Liver (tissue), 9 donors: ENCODE measurements around the gene DCAF5. TPM values are rescaled to one million over a fixed set of nuclear protein-coding genes. Genes with fewer than 3 reads are reported as not detected.
"Not testable (repeated sequence)": the region's sequence is repeated elsewhere in the genome, so short reads cannot be mapped to it uniquely, and the experiment has no call there.

Experiments used
- DNase-seq: peaks from one replicate; pipeline ENCODE4 v3.0.0-alpha.2; 2017; ENCODE audit warnings: low spot score
- H3K27ac ChIP-seq, 2 donors: one replicate each; pipeline ENCODE4 v1.7.0; 2013; ENCODE audit warnings: inconsistent platforms in 2 of 2, low read length in 2 of 2, control low read depth in 1 of 2, low read depth in 1 of 2, mild to moderate bottlenecking in 1 of 2
- H3K27me3 ChIP-seq, 4 donors: one replicate each; pipeline versions ENCODE4 v1.6.1 to v1.7.0; 2013; ENCODE audit warnings: low read length in 3 of 4, inconsistent platforms in 1 of 4, mild to moderate bottlenecking in 1 of 4, moderate library complexity in 1 of 4; ENCODE audit not compliant: control insufficient read depth in 4 of 4, insufficient read depth in 4 of 4
- H3K36me3 ChIP-seq, 4 donors: one replicate each; pipeline versions ENCODE4 v1.6.1 to v1.7.0; 2013; ENCODE audit warnings: low read length in 3 of 4, mild to moderate bottlenecking in 3 of 4, low read depth in 1 of 4, moderate library complexity in 1 of 4; ENCODE audit not compliant: control insufficient read depth in 4 of 4, insufficient read depth in 3 of 4
- H3K4me1 ChIP-seq, 4 donors: one replicate each; pipeline versions ENCODE4 v1.6.1 to v1.7.0; 2013; ENCODE audit warnings: low read length in 3 of 4, mild to moderate bottlenecking in 3 of 4, moderate library complexity in 1 of 4; ENCODE audit not compliant: control insufficient read depth in 4 of 4, insufficient read depth in 4 of 4
- H3K4me3 ChIP-seq, 3 donors: one replicate each; pipeline versions ENCODE4 v1.6.1 to v1.7.0; 2013; ENCODE audit warnings: low read length in 3 of 3, control low read depth in 1 of 3, low read depth in 1 of 3, mild to moderate bottlenecking in 1 of 3
- H3K9ac ChIP-seq, 2 donors: one replicate each; pipeline ENCODE4 v1.7.0; 2013; ENCODE audit warnings: low read length in 2 of 2, mild to moderate bottlenecking in 2 of 2, moderate library complexity in 2 of 2, control low read depth in 1 of 2, low read depth in 1 of 2
- H3K9me3 ChIP-seq, 4 donors: one replicate each; pipeline versions ENCODE4 v1.6.1 to v1.7.0; 2013; ENCODE audit warnings: low read length in 3 of 4; ENCODE audit not compliant: control insufficient read depth in 4 of 4
- EGR1 ChIP-seq, 2 donors: IDR thresholded peaks; 2 replicates each; pipeline ENCODE4 v1.6.1; 2016 to 2018; ENCODE audit warnings: antibody characterized with exemption in 2 of 2, low read depth in 2 of 2
- FOXA1 ChIP-seq: IDR thresholded peaks from 2 replicates; pipeline ENCODE4 v1.6.1; 2016; ENCODE audit warnings: antibody characterized with exemption
- FOXA2 ChIP-seq: IDR thresholded peaks from 2 replicates; pipeline ENCODE4 v1.6.1; 2016; ENCODE audit warnings: antibody characterized with exemption
- GABPA ChIP-seq, 2 donors: IDR thresholded peaks in 1 of 2; conservative IDR thresholded peaks in 1 of 2; 2 replicates each; pipeline ENCODE4 v1.6.1; 2016; ENCODE audit warnings: antibody characterized with exemption in 2 of 2, mild to moderate bottlenecking in 1 of 2, moderate library complexity in 1 of 2
- HNF4A ChIP-seq, 2 donors: conservative IDR thresholded peaks; 2 replicates each; pipeline ENCODE4 v1.6.1; 2016; ENCODE audit warnings: antibody characterized with exemption in 2 of 2, mild to moderate bottlenecking in 2 of 2
- JUND ChIP-seq, 2 donors: IDR thresholded peaks; 2 replicates each; pipeline ENCODE4 v1.6.1; 2016; ENCODE audit warnings: antibody characterized with exemption in 2 of 2
- NR2F2 ChIP-seq: IDR thresholded peaks from 2 replicates; pipeline ENCODE4 v1.6.1; 2016; ENCODE audit warnings: antibody characterized with exemption
- RAD21 ChIP-seq, 2 donors: IDR thresholded peaks; 2 replicates each; pipeline ENCODE4 v1.6.1; 2016; ENCODE audit warnings: antibody characterized with exemption in 2 of 2, mild to moderate bottlenecking in 2 of 2
- RXRA ChIP-seq, 2 donors: IDR thresholded peaks; 2 replicates each; pipeline ENCODE4 v1.6.1; 2017 to 2018; ENCODE audit warnings: antibody characterized with exemption in 2 of 2, mild to moderate bottlenecking in 1 of 2
- SP1 ChIP-seq: IDR thresholded peaks from 2 replicates; pipeline ENCODE4 v1.6.1; 2018; ENCODE audit warnings: antibody characterized with exemption, mild to moderate bottlenecking
- TAF1 ChIP-seq: conservative IDR thresholded peaks from 2 replicates; pipeline ENCODE4 v1.6.1; 2016; ENCODE audit warnings: antibody characterized with exemption, mild to moderate bottlenecking
- YY1 ChIP-seq: IDR thresholded peaks from 2 replicates; pipeline ENCODE4 v1.6.1; 2016; ENCODE audit warnings: antibody characterized with exemption, mild to moderate bottlenecking
- WGBS: extraction: QIAGEN DNeasy Blood & Tissue Kit; methylation state at CpG from one replicate; pipeline ENCODE4 v1.1.7; 2013; 5-methylcytosine and 5-hydroxymethylcytosine counted together
- polyA plus RNA-seq, 2 donors: library from polyadenylated mRNA; stranded (reverse) in 1 of 2; unstranded in 1 of 2; fragments of 200-250 nt in 1 of 2; fragments of >200 nt in 1 of 2; fragmentation: Nextera tagmentation in 1 of 2; extraction: Ambion mirVana in 1 of 2; gene quantifications; one replicate each; pipeline versions ENCODE4 v1.2.1 to v1.2.3, GENCODE V29; 2013 to 2015
- total RNA-seq, 2 donors: library from RNA; depleted of rRNA; stranded (reverse); fragments of >200 nt; gene quantifications; one replicate each; pipeline ENCODE4 v1.2.3, GENCODE V29; 2014
- TF ChIP-seq, protein P1 (sequence below): fragments of 150-350 bp; IDR thresholded peaks from 2 replicates; pipeline ENCODE4 v1.5.1; 2017; ENCODE audit warnings: improper control_type of control experiment, low read depth, low read length; ENCODE audit not compliant: missing input control
- TF ChIP-seq, protein P2 (sequence below): IDR thresholded peaks from 2 replicates; pipeline ENCODE4 v1.6.1; 2016; ENCODE audit warnings: antibody characterized with exemption
- TF ChIP-seq, protein P3 (sequence below): IDR thresholded peaks from 2 replicates; pipeline ENCODE4 v1.6.1; 2016; ENCODE audit warnings: antibody characterized with exemption
- TF ChIP-seq, protein P4 (sequence below): IDR thresholded peaks from 2 replicates; pipeline ENCODE4 v1.6.1; 2016; ENCODE audit warnings: antibody characterized with exemption, mild to moderate bottlenecking
- TF ChIP-seq, protein P5 (sequence below): IDR thresholded peaks from 2 replicates; pipeline ENCODE4 v1.6.1; 2016; ENCODE audit warnings: antibody characterized with exemption
- donor health status: healthy.
- donor health status: healthy.
- donor health status: healthy.
- donor health status: healthy.
- donor health status: healthy.

Gene DCAF5
- total and polyA plus RNA-seq, 4 donors, result 12.9 to 18.1 (median 14.5) TPM

DNA sequence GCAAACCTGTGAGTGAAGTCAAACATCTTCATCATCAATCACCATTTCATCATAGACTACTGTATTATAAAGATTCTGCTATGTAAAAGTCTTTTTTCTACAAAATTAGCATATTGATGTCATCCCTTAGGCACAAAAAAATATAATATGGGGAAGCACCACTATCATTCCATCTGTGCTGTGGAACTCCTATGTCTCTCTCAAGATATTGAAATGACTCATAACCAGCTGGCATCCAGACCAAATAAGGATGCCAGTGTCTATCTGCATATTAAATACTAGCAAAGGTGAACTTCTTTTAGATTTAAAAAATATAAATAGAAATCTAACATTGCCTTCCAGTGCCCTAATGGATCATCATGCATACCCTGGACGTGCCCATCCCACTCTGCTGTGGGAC, 17.9 kb upstream of the DCAF5 start:
- Histone ChIP-seq H3K4me1 (no peaks in the 10 kb centered on the region), H3K4me3 (no peak overlapping the region), H3K27me3 (no peaks in the 10 kb centered on the region), H3K36me3 (no peaks in the 10 kb centered on the region), H3K27ac (no peak overlapping the region), H3K9ac (no peak overlapping the region), H3K9me3 (no peaks in the 10 kb centered on the region)
- WGBS, result 92% methylated on average over 1 of the region's 1 CpG
- TF ChIP-seq, protein P1, sequence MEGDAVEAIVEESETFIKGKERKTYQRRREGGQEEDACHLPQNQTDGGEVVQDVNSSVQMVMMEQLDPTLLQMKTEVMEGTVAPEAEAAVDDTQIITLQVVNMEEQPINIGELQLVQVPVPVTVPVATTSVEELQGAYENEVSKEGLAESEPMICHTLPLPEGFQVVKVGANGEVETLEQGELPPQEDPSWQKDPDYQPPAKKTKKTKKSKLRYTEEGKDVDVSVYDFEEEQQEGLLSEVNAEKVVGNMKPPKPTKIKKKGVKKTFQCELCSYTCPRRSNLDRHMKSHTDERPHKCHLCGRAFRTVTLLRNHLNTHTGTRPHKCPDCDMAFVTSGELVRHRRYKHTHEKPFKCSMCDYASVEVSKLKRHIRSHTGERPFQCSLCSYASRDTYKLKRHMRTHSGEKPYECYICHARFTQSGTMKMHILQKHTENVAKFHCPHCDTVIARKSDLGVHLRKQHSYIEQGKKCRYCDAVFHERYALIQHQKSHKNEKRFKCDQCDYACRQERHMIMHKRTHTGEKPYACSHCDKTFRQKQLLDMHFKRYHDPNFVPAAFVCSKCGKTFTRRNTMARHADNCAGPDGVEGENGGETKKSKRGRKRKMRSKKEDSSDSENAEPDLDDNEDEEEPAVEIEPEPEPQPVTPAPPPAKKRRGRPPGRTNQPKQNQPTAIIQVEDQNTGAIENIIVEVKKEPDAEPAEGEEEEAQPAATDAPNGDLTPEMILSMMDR, result no peak
- TF ChIP-seq, protein P2, sequence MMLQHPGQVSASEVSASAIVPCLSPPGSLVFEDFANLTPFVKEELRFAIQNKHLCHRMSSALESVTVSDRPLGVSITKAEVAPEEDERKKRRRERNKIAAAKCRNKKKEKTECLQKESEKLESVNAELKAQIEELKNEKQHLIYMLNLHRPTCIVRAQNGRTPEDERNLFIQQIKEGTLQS, result no peak
- no peak for TF ChIP-seq JUND (IDR thresholded peaks at IDR 0.05)
- TF ChIP-seq YY1, result no peak
- TF ChIP-seq, protein P3, sequence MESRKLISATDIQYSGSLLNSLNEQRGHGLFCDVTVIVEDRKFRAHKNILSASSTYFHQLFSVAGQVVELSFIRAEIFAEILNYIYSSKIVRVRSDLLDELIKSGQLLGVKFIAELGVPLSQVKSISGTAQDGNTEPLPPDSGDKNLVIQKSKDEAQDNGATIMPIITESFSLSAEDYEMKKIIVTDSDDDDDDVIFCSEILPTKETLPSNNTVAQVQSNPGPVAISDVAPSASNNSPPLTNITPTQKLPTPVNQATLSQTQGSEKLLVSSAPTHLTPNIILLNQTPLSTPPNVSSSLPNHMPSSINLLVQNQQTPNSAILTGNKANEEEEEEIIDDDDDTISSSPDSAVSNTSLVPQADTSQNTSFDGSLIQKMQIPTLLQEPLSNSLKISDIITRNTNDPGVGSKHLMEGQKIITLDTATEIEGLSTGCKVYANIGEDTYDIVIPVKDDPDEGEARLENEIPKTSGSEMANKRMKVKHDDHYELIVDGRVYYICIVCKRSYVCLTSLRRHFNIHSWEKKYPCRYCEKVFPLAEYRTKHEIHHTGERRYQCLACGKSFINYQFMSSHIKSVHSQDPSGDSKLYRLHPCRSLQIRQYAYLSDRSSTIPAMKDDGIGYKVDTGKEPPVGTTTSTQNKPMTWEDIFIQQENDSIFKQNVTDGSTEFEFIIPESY, result no peak
- TF ChIP-seq RAD21 (IDR thresholded peaks at IDR 0.05), result no peak
- TF ChIP-seq SP1, result no peak
- TF ChIP-seq, protein P4, sequence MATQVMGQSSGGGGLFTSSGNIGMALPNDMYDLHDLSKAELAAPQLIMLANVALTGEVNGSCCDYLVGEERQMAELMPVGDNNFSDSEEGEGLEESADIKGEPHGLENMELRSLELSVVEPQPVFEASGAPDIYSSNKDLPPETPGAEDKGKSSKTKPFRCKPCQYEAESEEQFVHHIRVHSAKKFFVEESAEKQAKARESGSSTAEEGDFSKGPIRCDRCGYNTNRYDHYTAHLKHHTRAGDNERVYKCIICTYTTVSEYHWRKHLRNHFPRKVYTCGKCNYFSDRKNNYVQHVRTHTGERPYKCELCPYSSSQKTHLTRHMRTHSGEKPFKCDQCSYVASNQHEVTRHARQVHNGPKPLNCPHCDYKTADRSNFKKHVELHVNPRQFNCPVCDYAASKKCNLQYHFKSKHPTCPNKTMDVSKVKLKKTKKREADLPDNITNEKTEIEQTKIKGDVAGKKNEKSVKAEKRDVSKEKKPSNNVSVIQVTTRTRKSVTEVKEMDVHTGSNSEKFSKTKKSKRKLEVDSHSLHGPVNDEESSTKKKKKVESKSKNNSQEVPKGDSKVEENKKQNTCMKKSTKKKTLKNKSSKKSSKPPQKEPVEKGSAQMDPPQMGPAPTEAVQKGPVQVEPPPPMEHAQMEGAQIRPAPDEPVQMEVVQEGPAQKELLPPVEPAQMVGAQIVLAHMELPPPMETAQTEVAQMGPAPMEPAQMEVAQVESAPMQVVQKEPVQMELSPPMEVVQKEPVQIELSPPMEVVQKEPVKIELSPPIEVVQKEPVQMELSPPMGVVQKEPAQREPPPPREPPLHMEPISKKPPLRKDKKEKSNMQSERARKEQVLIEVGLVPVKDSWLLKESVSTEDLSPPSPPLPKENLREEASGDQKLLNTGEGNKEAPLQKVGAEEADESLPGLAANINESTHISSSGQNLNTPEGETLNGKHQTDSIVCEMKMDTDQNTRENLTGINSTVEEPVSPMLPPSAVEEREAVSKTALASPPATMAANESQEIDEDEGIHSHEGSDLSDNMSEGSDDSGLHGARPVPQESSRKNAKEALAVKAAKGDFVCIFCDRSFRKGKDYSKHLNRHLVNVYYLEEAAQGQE, result no peak
- TF ChIP-seq, protein P5, sequence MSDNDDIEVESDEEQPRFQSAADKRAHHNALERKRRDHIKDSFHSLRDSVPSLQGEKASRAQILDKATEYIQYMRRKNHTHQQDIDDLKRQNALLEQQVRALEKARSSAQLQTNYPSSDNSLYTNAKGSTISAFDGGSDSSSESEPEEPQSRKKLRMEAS, result no peak
- TF ChIP-seq FOXA1, result no peak
- TF ChIP-seq EGR1 (IDR thresholded peaks at IDR 0.05; ENCODE audit: low read depth in 2 of 2), result no peak
- TF ChIP-seq HNF4A (conservative IDR thresholded peaks at IDR 0.05), result no peak
- no peak for TF ChIP-seq FOXA2
- TF ChIP-seq GABPA (IDR thresholded peaks at IDR 0.05 in 1 of 2, conservative IDR thresholded peaks at IDR 0.05 in 1 of 2), result no peak
- no peak for TF ChIP-seq TAF1
- no peak for TF ChIP-seq NR2F2
- no peak for TF ChIP-seq RXRA (IDR thresholded peaks at IDR 0.05)
- no peak for DNase-seq

DNA sequence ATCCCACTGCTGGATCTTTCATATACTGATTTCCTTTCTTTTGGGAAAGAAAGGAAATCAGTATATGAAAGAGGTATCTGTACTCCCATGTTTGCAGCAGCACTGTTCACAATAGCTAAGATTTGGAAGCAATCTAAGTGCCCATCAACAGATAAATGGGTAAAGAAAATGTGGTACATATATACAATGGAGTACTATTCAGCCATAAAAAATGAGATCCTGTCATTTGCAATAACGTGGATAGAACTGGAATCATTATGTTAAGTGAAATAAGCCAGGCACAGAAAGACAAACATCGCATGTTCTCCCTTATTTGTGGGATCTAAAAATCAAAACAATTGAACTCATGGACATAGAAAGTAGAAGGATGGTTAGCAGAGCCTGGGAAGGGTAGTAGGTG, 12.9 kb upstream of the DCAF5 start:
- not testable (repeated sequence) for H3K27me3 ChIP-seq, H3K27ac ChIP-seq, H3K4me3 ChIP-seq, DNase-seq, H3K36me3 ChIP-seq, H3K9me3 ChIP-seq, H3K4me1 ChIP-seq, H3K9ac ChIP-seq
- WGBS, result 85% methylated on average over 2 of the region's 2 CpGs
